AG09309 (cell line): Measurements from ENCODE around the gene VGLL2.
"Not testable (repeated sequence)": the region's sequence is repeated elsewhere in the genome, so short reads cannot be mapped to it uniquely, and the experiment has no call there.

Experiments
- DNase-seq: peaks from one replicate; pipeline ENCODE4 v3.0.0-alpha.2; 2010; ENCODE audit warnings: low read depth
- H3K4me3 ChIP-seq: 2 replicates; pipeline ENCODE4 v1.5.1; 2011; ENCODE audit warnings: mild to moderate bottlenecking, low read depth, low read length, moderate library complexity; ENCODE audit not compliant: control insufficient read depth
- CTCF ChIP-seq: IDR thresholded peaks from 2 replicates; pipeline ENCODE4 v1.5.1; 2011; ENCODE audit warnings: mild to moderate bottlenecking, low read depth, low read length, inconsistent platforms; ENCODE audit not compliant: insufficient read depth, control insufficient read depth; ENCODE audit errors: missing control alignments

The VGLL2 gene

GRCh38 chr6:117231466-117231865, 33.9 kb upstream of the VGLL2 start:
- DNase-seq, result no peak
- H3K4me3 ChIP-seq, result no peak overlapping the region
- TF ChIP-seq CTCF, result no peak

GRCh38 chr6:117232196-117232595, 33.2 kb upstream of the VGLL2 start:
- no peak for TF ChIP-seq CTCF
- no peak for DNase-seq
- H3K4me3 ChIP-seq, result no peak overlapping the region

GRCh38 chr6:117233145-117233544, 32.2 kb upstream of the VGLL2 start:
- no peak overlapping the region for H3K4me3 ChIP-seq
- DNase-seq, result no peak
- no peak for TF ChIP-seq CTCF

- no peak overlapping the region for H3K4me3 ChIP-seq
- DNase-seq, result no peak
These were observed 27.8 kb upstream of the VGLL2 start for GRCh38 chr6:117237561-117237960.

GRCh38 chr6:117244571-117244970, 20.8 kb upstream of the VGLL2 start:
- DNase-seq, H3K4me3 ChIP-seq: not testable (repeated sequence)

More at GRCh38 chr6:117237561-117237960, 27.8 kb upstream of the VGLL2 start:
- no peak for TF ChIP-seq CTCF

GRCh38 chr6:117244979-117245378, 20.4 kb upstream of the VGLL2 start:
- not testable (repeated sequence) for DNase-seq, H3K4me3 ChIP-seq

- DNase-seq, result no peak
- no peak overlapping the region for H3K4me3 ChIP-seq
- no peak for TF ChIP-seq CTCF
These were observed 11.6 kb upstream of the VGLL2 start for GRCh38 chr6:117253785-117254184.

GRCh38 chr6:117262799-117263198, 2.6 kb upstream of the VGLL2 start:
- TF ChIP-seq CTCF, result no peak
- no peak for DNase-seq
- no peak overlapping the region for H3K4me3 ChIP-seq
